NCI-H2107 (cell line): ENCODE measurements around the gene AACS.
"Not testable (repeated sequence)": the region's sequence is repeated elsewhere in the genome, so short reads cannot be mapped to it uniquely, and the experiment has no call there.

Source experiments
- DNase-seq: peaks from one replicate; lab custom pipeline; 2025; lab: John Stamatoyannopoulos, UW

The AACS gene

GRCh38 chr12:125065021-125065918, at the start of gene AACS:
Gene AACS, plus strand, starts transcription at chr12:125065435. Its CDS starts 150 bp downstream, at chr12:125065585.
- DNase-seq, result peak; percentile 65

- peak; percentile 89 for DNase-seq
Measured at GRCh38 chr12:125015680-125016310, 49.4 kb upstream of the AACS start.

- no peak for DNase-seq
Measured at GRCh38 chr12:125017801-125018200, 47.4 kb upstream of the AACS start.

GRCh38 chr12:125018356-125018755, 46.9 kb upstream of the AACS start:
- DNase-seq, result no peak

GRCh38 chr12:125021096-125021495, 44.1 kb upstream of the AACS start:
- no peak for DNase-seq

- no peak for DNase-seq
Measured at GRCh38 chr12:125021771-125022170, 43.5 kb upstream of the AACS start.

GRCh38 chr12:125023065-125023464, 42.2 kb upstream of the AACS start:
- no peak for DNase-seq

- no peak for DNase-seq
Measured at GRCh38 chr12:125024949-125025563, 40.2 kb upstream of the AACS start.

GRCh38 chr12:125025606-125026235, 39.5 kb upstream of the AACS start:
- no peak for DNase-seq

GRCh38 chr12:125028106-125028505, 37.1 kb upstream of the AACS start:
- no peak for DNase-seq

GRCh38 chr12:125029761-125030358, 35.4 kb upstream of the AACS start:
- no peak for DNase-seq

GRCh38 chr12:125031471-125031870, 33.8 kb upstream of the AACS start:
- DNase-seq, result not testable (repeated sequence)

GRCh38 chr12:125032466-125033152, 32.6 kb upstream of the AACS start:
- DNase-seq, result no peak

- no peak for DNase-seq
Measured at GRCh38 chr12:125033288-125033687, 31.9 kb upstream of the AACS start.

GRCh38 chr12:125038976-125039625, 26.1 kb upstream of the AACS start:
- DNase-seq, result no peak

GRCh38 chr12:125049093-125049458, 16.2 kb upstream of the AACS start:
- DNase-seq, result no peak

- no peak for DNase-seq
Measured at GRCh38 chr12:125050446-125050845, 14.8 kb upstream of the AACS start.

- no peak for DNase-seq
Measured at GRCh38 chr12:125050868-125051267, 14.4 kb upstream of the AACS start.

GRCh38 chr12:125053821-125054220, 11.4 kb upstream of the AACS start:
- no peak for DNase-seq

- DNase-seq, result no peak
Measured at GRCh38 chr12:125055591-125055990, 9.6 kb upstream of the AACS start.

GRCh38 chr12:125056306-125056705, 8.9 kb upstream of the AACS start:
- DNase-seq, result no peak
